Measurements from ENCODE around the gene ST8SIA4. TPM values are rescaled to one million over a fixed set of nuclear protein-coding genes. Genes with fewer than 3 reads are reported as not detected.

ST8SIA4 gene
- total RNA-seq, 1 donor from 2014 or later, result 62.3 TPM

- peaks cover 46% of the 10 kb centered on the region for H3K4me1 Mint-ChIP-seq
- H3K27ac Mint-ChIP-seq, result peak overlapping the region; percentile 49
- no peaks in the 10 kb centered on the region for H3K27me3 Mint-ChIP-seq
- DNase-seq, result peak; percentile 63
- intact Hi-C loops (cut with micrococcal nuclease), result loop anchor here (10.0 kb wide), 1 partner anchor 243 kb away; the partner anchor contains the start of gene FAM174A
- peaks cover 8% of the 10 kb centered on the region for H3K9me3 Mint-ChIP-seq
- peak overlapping the region; percentile 19 for H3K4me3 Mint-ChIP-seq
- H3K36me3 Mint-ChIP-seq (ENCODE audit: low read depth), result no peaks in the 10 kb centered on the region
Observed at GRCh38 chr5:100777680-100778300, 125.3 kb downstream of the ST8SIA4 start.

- no peak for DNase-seq
- no peak overlapping the region for H3K27ac Mint-ChIP-seq
- H3K4me1 Mint-ChIP-seq, result peaks cover 36% of the 10 kb centered on the region
- intact Hi-C loops (cut with micrococcal nuclease), result loop anchor here (10.0 kb wide), 1 partner anchor 241 kb away; the partner anchor contains the start of gene FAM174A
- no peak overlapping the region for H3K4me3 Mint-ChIP-seq
- H3K9me3 Mint-ChIP-seq, result no peaks in the 10 kb centered on the region
- H3K27me3 Mint-ChIP-seq, result peaks cover 4% of the 10 kb centered on the region
- no peaks in the 10 kb centered on the region for H3K36me3 Mint-ChIP-seq (ENCODE audit: low read depth)
Observed at GRCh38 chr5:100775533-100775855, 127.6 kb downstream of the ST8SIA4 start.

GRCh38 chr5:100772548-100772947 lies 130.5 kb downstream of the ST8SIA4 start:
- H3K27me3 Mint-ChIP-seq, result peaks cover 12% of the 10 kb centered on the region
- no peak for DNase-seq
- H3K36me3 Mint-ChIP-seq (ENCODE audit: low read depth), result no peaks in the 10 kb centered on the region
- H3K27ac Mint-ChIP-seq, result no peak overlapping the region
- peaks cover 7% of the 10 kb centered on the region for H3K9me3 Mint-ChIP-seq
- no peak overlapping the region for H3K4me3 Mint-ChIP-seq
- intact Hi-C loops (cut with micrococcal nuclease), result loop anchor here (10.0 kb wide), 1 partner anchor 238 kb away; the partner anchor contains the start of gene FAM174A
- peaks cover 11% of the 10 kb centered on the region for H3K4me1 Mint-ChIP-seq

GRCh38 chr5:100772006-100772405 lies 131.1 kb downstream of the ST8SIA4 start:
- intact Hi-C loops (cut with micrococcal nuclease), result loop anchor here (10.0 kb wide), 1 partner anchor 237 kb away; the partner anchor contains the start of gene FAM174A
- Mint-ChIP-seq H3K4me3 (no peak overlapping the region), H3K27me3 (peaks cover 12% of the 10 kb centered on the region), H3K27ac (no peak overlapping the region), H3K9me3 (peaks cover 7% of the 10 kb centered on the region), H3K36me3 (ENCODE audit: low read depth) (no peaks in the 10 kb centered on the region), H3K4me1 (peaks cover 9% of the 10 kb centered on the region)
- no peak for DNase-seq

GRCh38 chr5:100771181-100771580 lies 131.9 kb downstream of the ST8SIA4 start:
- no peaks in the 10 kb centered on the region for H3K36me3 Mint-ChIP-seq (ENCODE audit: low read depth)
- H3K4me3 Mint-ChIP-seq, result no peak overlapping the region
- H3K4me1 Mint-ChIP-seq, result peaks cover 7% of the 10 kb centered on the region
- H3K27me3 Mint-ChIP-seq, result peaks cover 12% of the 10 kb centered on the region
- intact Hi-C loops (cut with micrococcal nuclease), result loop anchor here (10.0 kb wide), 1 partner anchor 236 kb away; the partner anchor contains the start of gene FAM174A
- no peak overlapping the region for H3K27ac Mint-ChIP-seq
- peaks cover 7% of the 10 kb centered on the region for H3K9me3 Mint-ChIP-seq
- no peak for DNase-seq

- peaks cover 7% of the 10 kb centered on the region for H3K9me3 Mint-ChIP-seq
Observed at GRCh38 chr5:100768221-100768620, 134.9 kb downstream of the ST8SIA4 start.

GRCh38 chr5:100762995-100763394 lies 140.1 kb downstream of the ST8SIA4 start:
- no peaks in the 10 kb centered on the region for H3K4me1 Mint-ChIP-seq
- no peak for DNase-seq
- H3K27me3 Mint-ChIP-seq, result peaks cover 12% of the 10 kb centered on the region
- H3K36me3 Mint-ChIP-seq (ENCODE audit: low read depth), result no peaks in the 10 kb centered on the region
- H3K4me3 Mint-ChIP-seq, result no peak overlapping the region
- intact Hi-C loops (cut with micrococcal nuclease), result no loop called here
- no peak overlapping the region for H3K27ac Mint-ChIP-seq
- H3K9me3 Mint-ChIP-seq, result no peaks in the 10 kb centered on the region

More at GRCh38 chr5:100768221-100768620, 134.9 kb downstream of the ST8SIA4 start:
- Mint-ChIP-seq H3K36me3 (ENCODE audit: low read depth) (no peaks in the 10 kb centered on the region), H3K4me1 (no peaks in the 10 kb centered on the region), H3K27ac (no peak overlapping the region), H3K4me3 (no peak overlapping the region), H3K27me3 (peaks cover 15% of the 10 kb centered on the region)
- intact Hi-C loops (cut with micrococcal nuclease), result no loop called here
- no peak for DNase-seq

- Mint-ChIP-seq H3K4me1 (no peaks in the 10 kb centered on the region), H3K4me3 (no peak overlapping the region), H3K9me3 (no peaks in the 10 kb centered on the region), H3K36me3 (ENCODE audit: low read depth) (no peaks in the 10 kb centered on the region), H3K27me3 (peaks cover 16% of the 10 kb centered on the region), H3K27ac (no peak overlapping the region)
- intact Hi-C loops (cut with micrococcal nuclease), result no loop called here
- DNase-seq, result no peak
Observed at GRCh38 chr5:100762108-100762507, 141.0 kb downstream of the ST8SIA4 start.

GRCh38 chr5:100761192-100761591 lies 141.9 kb downstream of the ST8SIA4 start:
- H3K9me3 Mint-ChIP-seq, result no peaks in the 10 kb centered on the region
- H3K36me3 Mint-ChIP-seq (ENCODE audit: low read depth), result no peaks in the 10 kb centered on the region
- no peak overlapping the region for H3K27ac Mint-ChIP-seq
- no peak for DNase-seq
- no peaks in the 10 kb centered on the region for H3K4me1 Mint-ChIP-seq
- intact Hi-C loops (cut with micrococcal nuclease), result no loop called here
- no peak overlapping the region for H3K4me3 Mint-ChIP-seq
- H3K27me3 Mint-ChIP-seq, result peaks cover 21% of the 10 kb centered on the region

- Mint-ChIP-seq H3K4me3 (no peak overlapping the region), H3K4me1 (no peaks in the 10 kb centered on the region), H3K9me3 (no peaks in the 10 kb centered on the region), H3K36me3 (ENCODE audit: low read depth) (no peaks in the 10 kb centered on the region), H3K27ac (no peak overlapping the region), H3K27me3 (peaks cover 19% of the 10 kb centered on the region)
- intact Hi-C loops (cut with micrococcal nuclease), result no loop called here
- DNase-seq, result no peak
Observed at GRCh38 chr5:100760688-100761087, 142.4 kb downstream of the ST8SIA4 start.

GRCh38 chr5:100758780-100759179 lies 144.3 kb downstream of the ST8SIA4 start:
- Mint-ChIP-seq H3K9me3 (no peaks in the 10 kb centered on the region), H3K36me3 (ENCODE audit: low read depth) (no peaks in the 10 kb centered on the region), H3K27ac (no peak overlapping the region), H3K4me3 (no peak overlapping the region), H3K27me3 (peaks cover 24% of the 10 kb centered on the region), H3K4me1 (no peaks in the 10 kb centered on the region)
- intact Hi-C loops (cut with micrococcal nuclease), result no loop called here
- no peak for DNase-seq

- Mint-ChIP-seq H3K9me3 (no peaks in the 10 kb centered on the region), H3K4me3 (no peak overlapping the region), H3K27ac (no peak overlapping the region), H3K36me3 (ENCODE audit: low read depth) (no peaks in the 10 kb centered on the region), H3K4me1 (no peaks in the 10 kb centered on the region), H3K27me3 (peaks cover 24% of the 10 kb centered on the region)
- intact Hi-C loops (cut with micrococcal nuclease), result no loop called here
- DNase-seq, result no peak
Observed at GRCh38 chr5:100758306-100758705, 144.8 kb downstream of the ST8SIA4 start.

GRCh38 chr5:100757618-100758017 lies 145.5 kb downstream of the ST8SIA4 start:
- Mint-ChIP-seq H3K4me3 (no peak overlapping the region), H3K27ac (no peak overlapping the region), H3K36me3 (ENCODE audit: low read depth) (no peaks in the 10 kb centered on the region), H3K4me1 (no peaks in the 10 kb centered on the region), H3K27me3 (peaks cover 28% of the 10 kb centered on the region), H3K9me3 (no peaks in the 10 kb centered on the region)
- intact Hi-C loops (cut with micrococcal nuclease), result no loop called here
- DNase-seq, result no peak

Measured in activated CD4-positive, alpha-beta T cell treated with anti-CD3 and anti-CD28 coated beads, Interleukin-2, amount 10 ng/mL, durations not matched to agents 24 days and 14 days (primary cell).